ENCODE data around the gene TMBIM4. TPM values are rescaled to one million over a fixed set of nuclear protein-coding genes. Genes with fewer than 3 reads are reported as not detected.

TMBIM4 gene
- total RNA-seq, 2 experiments from 2014 or later = 24.1 to 24.2 TPM

GRCh38 chr12:66199831-66200509 is 30.2 kb upstream of the TMBIM4 start:
- H3K36me3 Mint-ChIP-seq (ENCODE audit: low read depth) = no peaks in the 10 kb centered on the region
- intact Hi-C loops (cut with DNase I, micrococcal nuclease) = no loop called here
- no peaks in the 10 kb centered on the region for H3K9me3 Mint-ChIP-seq
- H3K27ac Mint-ChIP-seq = no peak overlapping the region
- H3K4me1 ChIP-seq (ENCODE audit: insufficient read depth, low read length) = no peaks in the 10 kb centered on the region
- peaks cover 4 to 10% of the 10 kb centered on the region in 2 experiments for H3K27me3 ChIP-seq (ENCODE audit: control insufficient read depth in 1 of 2, insufficient read depth in 2 of 2, low read length in 2 of 2)
- no peak overlapping the region for H3K27ac ChIP-seq (ENCODE audit: low read depth in 1 of 2, low read length in 2 of 2)
- peaks cover 16% of the 10 kb centered on the region for H3K27me3 Mint-ChIP-seq
- H3K9me3 ChIP-seq (ENCODE audit: control insufficient read depth in 1 of 2, insufficient read depth in 1 of 2, low read length in 2 of 2) = peaks cover 0 to 8% of the 10 kb centered on the region in 2 experiments
- H3K4me3 Mint-ChIP-seq = no peak overlapping the region
- DNase-seq (no peak), ATAC-seq (ENCODE audit: poor library complexity) (no peak)
- peaks cover 5% of the 10 kb centered on the region for H3K4me1 Mint-ChIP-seq (ENCODE audit: low read depth)
- CTCF ChIA-PET = no interaction called here
- H3K4me3 ChIP-seq (ENCODE audit: low read length) = no peak overlapping the region
- POLR2A ChIA-PET = no interaction called here
- no peak for TF ChIP-seq CTCF (IDR thresholded peaks at IDR 0.05)
- H3K36me3 ChIP-seq (ENCODE audit: insufficient read depth, low read length) = no peaks in the 10 kb centered on the region

GRCh38 chr12:66199141-66199540 is 29.3 kb upstream of the TMBIM4 start:
- Histone ChIP-seq H3K27me3 (ENCODE audit: control insufficient read depth in 1 of 2, insufficient read depth in 2 of 2, low read length in 2 of 2) (peaks cover 4 to 13% of the 10 kb centered on the region in 2 experiments), H3K4me3 (ENCODE audit: low read length) (no peak overlapping the region), H3K9me3 (ENCODE audit: control insufficient read depth in 1 of 2, insufficient read depth in 1 of 2, low read length in 2 of 2) (peaks cover 0 to 8% of the 10 kb centered on the region in 2 experiments), H3K36me3 (ENCODE audit: insufficient read depth, low read length) (no peaks in the 10 kb centered on the region), H3K4me1 (ENCODE audit: insufficient read depth, low read length) (no peaks in the 10 kb centered on the region), H3K27ac (ENCODE audit: low read depth in 1 of 2, low read length in 2 of 2) (no peak overlapping the region)
- no peak overlapping the region for H3K4me3 Mint-ChIP-seq
- ChIA-PET CTCF (no interaction called here), POLR2A (no interaction called here)
- no peak for TF ChIP-seq CTCF (IDR thresholded peaks at IDR 0.05)
- no peaks in the 10 kb centered on the region for H3K9me3 Mint-ChIP-seq
- H3K4me1 Mint-ChIP-seq (ENCODE audit: low read depth) = peaks cover 5% of the 10 kb centered on the region
- intact Hi-C loops (cut with DNase I, micrococcal nuclease) = no loop called here
- ATAC-seq (ENCODE audit: poor library complexity) = no peak
- H3K27me3 Mint-ChIP-seq = peaks cover 20% of the 10 kb centered on the region
- H3K36me3 Mint-ChIP-seq (ENCODE audit: low read depth) = no peaks in the 10 kb centered on the region
- no peak for DNase-seq
- H3K27ac Mint-ChIP-seq = no peak overlapping the region

GRCh38 chr12:66197495-66197921 is 27.7 kb upstream of the TMBIM4 start:
- no peak for TF ChIP-seq CTCF (IDR thresholded peaks at IDR 0.05)
- H3K36me3 Mint-ChIP-seq (ENCODE audit: low read depth) = no peaks in the 10 kb centered on the region
- Histone ChIP-seq H3K4me1 (ENCODE audit: insufficient read depth, low read length) (no peaks in the 10 kb centered on the region), H3K27me3 (ENCODE audit: control insufficient read depth in 1 of 2, insufficient read depth in 2 of 2, low read length in 2 of 2) (peaks cover 4 to 13% of the 10 kb centered on the region in 2 experiments), H3K9me3 (ENCODE audit: control insufficient read depth in 1 of 2, insufficient read depth in 1 of 2, low read length in 2 of 2) (peaks cover 0 to 8% of the 10 kb centered on the region in 2 experiments), H3K4me3 (ENCODE audit: low read length) (no peak overlapping the region), H3K27ac (ENCODE audit: low read depth in 1 of 2, low read length in 2 of 2) (no peak overlapping the region), H3K36me3 (ENCODE audit: insufficient read depth, low read length) (no peaks in the 10 kb centered on the region)
- H3K27me3 Mint-ChIP-seq = peaks cover 24% of the 10 kb centered on the region
- no peaks in the 10 kb centered on the region for H3K4me1 Mint-ChIP-seq (ENCODE audit: low read depth)
- no peak for DNase-seq
- intact Hi-C loops (cut with DNase I, micrococcal nuclease) = no loop called here
- ATAC-seq (ENCODE audit: poor library complexity) = no peak
- no peak overlapping the region for H3K27ac Mint-ChIP-seq
- ChIA-PET POLR2A (interaction anchor here (0.6 to 1.7 kb wide), 2 partner anchors 8 to 29 kb away, joined by 3 read pairs; no protein-coding TSS in a partner anchor), CTCF (no interaction called here)
- no peaks in the 10 kb centered on the region for H3K9me3 Mint-ChIP-seq
- no peak overlapping the region for H3K4me3 Mint-ChIP-seq
